ENCODE measurements around the gene FSTL4. TPM values are rescaled to one million over a fixed set of nuclear protein-coding genes. Genes with fewer than 3 reads are reported as not detected.
"Not testable (repeated sequence)": the region's sequence is repeated elsewhere in the genome, so short reads cannot be mapped to it uniquely, and the experiment has no call there.

The FSTL4 gene
- total RNA-seq, 4 donors from 2014 or later = 0.27 TPM; not detected in 3

- WGBS, 2 donors (ENCODE audit: low coverage in 1 of 2) = 75% methylated on average over 4 of the region's 4 CpGs; no CpG with 5 or more reads in 1 of the 2 donors
- DNase-seq = no peak
- in situ Hi-C loops (cut with MboI; ENCODE audit: low pct_ligation_motif_present in 1 of 4, low pct_unique_long_range_greater_than_20kb in 1 of 4, low sequenced_read_pairs in 3 of 4) (no loop called here), intact Hi-C loops (cut with DNase I; ENCODE audit: low total_unique reads) (no loop called here)
- H3K9me3 ChIP-seq = no peaks in the 10 kb centered on the region
- no peaks in the 10 kb centered on the region for H3K27me3 ChIP-seq
- no peak overlapping the region for H3K4me3 ChIP-seq
- H3K27ac ChIP-seq = no peak overlapping the region
- TF ChIP-seq CTCF (IDR thresholded peaks at IDR 0.05) (no peak), POLR2AphosphoS5 (IDR thresholded peaks at IDR 0.05) (no peak), EP300 (IDR thresholded peaks at IDR 0.05; ENCODE audit: low read depth) (no peak), POLR2A (IDR thresholded peaks at IDR 0.05) (no peak)
- peaks cover 12 to 25% (median 19%) of the 10 kb centered on the region in 4 donors for H3K4me1 ChIP-seq
- H3K36me3 ChIP-seq = no peaks in the 10 kb centered on the region
Measured at GRCh38 chr5:133222521-133222920, 389.8 kb downstream of the FSTL4 start.

- DNase-seq = no peak
- Histone ChIP-seq H3K4me1 (peaks cover 12 to 22% (median 18%) of the 10 kb centered on the region in 4 donors), H3K36me3 (no peaks in the 10 kb centered on the region), H3K27me3 (no peaks in the 10 kb centered on the region), H3K4me3 (no peak overlapping the region), H3K27ac (no peak overlapping the region), H3K9me3 (no peaks in the 10 kb centered on the region)
- intact Hi-C loops (cut with DNase I; ENCODE audit: low total_unique reads) = no loop called here
- TF ChIP-seq POLR2A (IDR thresholded peaks at IDR 0.05) (no peak), EP300 (IDR thresholded peaks at IDR 0.05; ENCODE audit: low read depth) (no peak), CTCF (IDR thresholded peaks at IDR 0.05) (no peak), POLR2AphosphoS5 (IDR thresholded peaks at IDR 0.05) (no peak)
- WGBS, 2 donors (ENCODE audit: low coverage in 1 of 2) = 85% methylated on average over 6 of the region's 6 CpGs; no CpG with 5 or more reads in 1 of the 2 donors
- in situ Hi-C loops (cut with MboI; ENCODE audit: low pct_ligation_motif_present in 1 of 4, low pct_unique_long_range_greater_than_20kb in 1 of 4, low sequenced_read_pairs in 3 of 4) = no loop called here
Measured at GRCh38 chr5:133222040-133222439, 390.3 kb downstream of the FSTL4 start.

GRCh38 chr5:133220851-133221674 is 391.3 kb downstream of the FSTL4 start:
- DNase-seq = no peak
- H3K4me3 ChIP-seq = no peak overlapping the region
- 70% methylated on average over 3 to 12 of the region's 12 CpGs for WGBS, 2 donors (ENCODE audit: low coverage in 1 of 2)
- intact Hi-C loops (cut with DNase I; ENCODE audit: low total_unique reads) = no loop called here
- no peaks in the 10 kb centered on the region for H3K9me3 ChIP-seq
- no peaks in the 10 kb centered on the region for H3K36me3 ChIP-seq
- no peaks in the 10 kb centered on the region for H3K27me3 ChIP-seq
- no peak for TF ChIP-seq EP300 (IDR thresholded peaks at IDR 0.05; ENCODE audit: low read depth)
- TF ChIP-seq CTCF (IDR thresholded peaks at IDR 0.05) = no peak
- TF ChIP-seq POLR2AphosphoS5 (IDR thresholded peaks at IDR 0.05) = no peak
- TF ChIP-seq POLR2A (IDR thresholded peaks at IDR 0.05) = no peak
- in situ Hi-C loops (cut with MboI; ENCODE audit: low pct_ligation_motif_present in 1 of 4, low pct_unique_long_range_greater_than_20kb in 1 of 4, low sequenced_read_pairs in 3 of 4) = no loop called here
- no peak overlapping the region for H3K27ac ChIP-seq
- H3K4me1 ChIP-seq = peaks cover 8 to 12% (median 10%) of the 10 kb centered on the region in 4 donors

GRCh38 chr5:133219296-133219695 is 393.0 kb downstream of the FSTL4 start:
- H3K27me3 ChIP-seq = no peaks in the 10 kb centered on the region
- in situ Hi-C loops (cut with MboI; ENCODE audit: low pct_ligation_motif_present in 1 of 4, low pct_unique_long_range_greater_than_20kb in 1 of 4, low sequenced_read_pairs in 3 of 4) = no loop called here
- no peak overlapping the region for H3K27ac ChIP-seq
- 82% methylated on average over 4 of the region's 4 CpGs for WGBS, 2 donors (ENCODE audit: low coverage in 1 of 2)
- no peaks in the 10 kb centered on the region for H3K36me3 ChIP-seq
- intact Hi-C loops (cut with DNase I; ENCODE audit: low total_unique reads) = no loop called here
- DNase-seq = no peak
- H3K4me3 ChIP-seq = no peak overlapping the region
- H3K4me1 ChIP-seq = no peaks in the 10 kb centered on the region
- H3K9me3 ChIP-seq = no peaks in the 10 kb centered on the region
- no peak for TF ChIP-seq CTCF (IDR thresholded peaks at IDR 0.05)
- no peak for TF ChIP-seq EP300 (IDR thresholded peaks at IDR 0.05; ENCODE audit: low read depth)
- TF ChIP-seq POLR2A (IDR thresholded peaks at IDR 0.05) = no peak
- TF ChIP-seq POLR2AphosphoS5 (IDR thresholded peaks at IDR 0.05) = no peak

GRCh38 chr5:133216138-133216537 is 396.2 kb downstream of the FSTL4 start:
- 91% methylated on average over 7 of the region's 7 CpGs; no CpG with 5 or more reads in 1 of the 2 donors for WGBS, 2 donors (ENCODE audit: low coverage in 1 of 2)
- H3K9me3 ChIP-seq; in situ Hi-C loops (cut with MboI; ENCODE audit: low pct_ligation_motif_present in 1 of 4, low pct_unique_long_range_greater_than_20kb in 1 of 4, low sequenced_read_pairs in 3 of 4); H3K27ac ChIP-seq; DNase-seq; intact Hi-C loops (cut with DNase I; ENCODE audit: low total_unique reads); H3K36me3 ChIP-seq; H3K4me1 ChIP-seq; H3K27me3 ChIP-seq; H3K4me3 ChIP-seq: not testable (repeated sequence)

Measured in transverse colon (tissue), 4 donors.